Adrenal gland (tissue), 12 donors: Measurements from ENCODE around the gene GDPGP1. TPM values are rescaled to one million over a fixed set of nuclear protein-coding genes. Genes with fewer than 3 reads are reported as not detected.
A peak's percentile ranks its signal among the peaks of the same experiment; 100 is the strongest.

Source experiments
- DNase-seq, 7 donors: peaks; one replicate each; pipeline ENCODE4 v3.0.0-alpha.2; 2019 to 2020
- H3K27ac ChIP-seq, 5 donors: fragments of 200-600 bp; sonication (generic) in 4 of 5; 1 replicate in 3 of 5; 2 replicates in 2 of 5; pipeline versions ENCODE4 v1.5.1 to v1.8.0; 2016 to 2020; ENCODE audit warnings: mild to moderate bottlenecking in 1 of 5
- H3K27me3 ChIP-seq: fragments of 200-600 bp; 2 replicates; pipeline ENCODE4 v1.8.0; 2021
- H3K36me3 ChIP-seq, 2 donors: fragments of 200-600 bp; replicated peaks in 1 of 2; 1 replicate in 1 of 2; 2 replicates in 1 of 2; pipeline versions ENCODE4 v1.5.1 to v1.8.0; 2018 to 2022
- H3K4me1 ChIP-seq, 2 donors: fragments of 200-600 bp; replicated peaks in 1 of 2; 1 replicate in 1 of 2; 2 replicates in 1 of 2; pipeline versions ENCODE4 v1.5.1 to v1.8.0; 2018 to 2021
- H3K4me3 ChIP-seq, 4 donors: fragments of 200-600 bp; sonication (generic) in 3 of 4; one replicate each; pipeline ENCODE4 v1.5.1; 2016 to 2018
- H3K9me3 ChIP-seq, 3 donors: fragments of 200-600 bp; sonication (generic) in 1 of 3; replicated peaks in 1 of 3; 1 replicate in 2 of 3; 2 replicates in 1 of 3; pipeline versions ENCODE4 v1.5.1 to v1.8.0; 2016 to 2021
- POLR2A ChIP-seq, 2 donors: fragments of 450-650 bp; IDR thresholded peaks; one replicate each; pipeline ENCODE4 v1.6.1; 2017; ENCODE audit warnings: antibody characterized with exemption in 2 of 2, mild to moderate bottlenecking in 2 of 2, moderate library complexity in 1 of 2
- WGBS, 4 donors: extraction: QIAGEN DNeasy Blood & Tissue Kit in 2 of 4; methylation state at CpG; one replicate each; pipeline versions ENCODE4 v1.1.5 to v1.1.7; 2013 to 2017; 5-methylcytosine and 5-hydroxymethylcytosine counted together
- intact Hi-C, 2 donors: fragments of 100-400 bp; cut with DNase I; formaldehyde crosslinking; loops; one replicate each; pipeline versions ENCODE4 v1.14.1 to v1.15.0; 2022 to 2023
- polyA plus RNA-seq, 3 donors: library from polyadenylated mRNA; stranded (reverse); fragments of 200-250 nt in 2 of 3; fragments of 350-450 nt in 1 of 3; fragmentation: Illumina TruSeq in 1 of 3; extraction: RNeasy Lipid Tissue Mini Kit (QIAGEN cat#74804) in 1 of 3; gene quantifications; one replicate each; pipeline ENCODE4 v1.2.3, GENCODE V29; 2013 to 2014
- total RNA-seq, 9 donors: library from RNA; depleted of rRNA in 4 of 9; stranded (reverse); fragments of >200 nt in 4 of 9; fragments of 120-200 nt in 1 of 9; fragmentation: NEBNext Ultra II Directional in 1 of 9; extraction: Animal tissue kit (Norgen Biotek cat#: 25700) in 1 of 9; gene quantifications; one replicate each; pipeline versions ENCODE4 v1.1.0 to v1.2.4, GENCODE V29; 2013 to 2023
- TF ChIP-seq, protein P1 (sequence below), 6 experiments: fragments of 450-650 bp in 4 of 6; fragments of 200-600 bp in 2 of 6; sonication (generic) in 1 of 6; IDR thresholded peaks; 1 replicate in 5 of 6; 2 replicates in 1 of 6; pipeline versions ENCODE4 v1.5.1 to v1.8.0; 2016 to 2021; ENCODE audit warnings: antibody characterized with exemption in 6 of 6, mild to moderate bottlenecking in 2 of 6, moderate library complexity in 1 of 6
- donor health status: healthy with polysubstance abuse.
- donor health status: Bipolar disorder and iron deficiency.
- donor health status: DM: yes; HTN: yes; CAD: no.
- donor health status: DM: no; HTN: no; CAD: no.
- donor health status: DM: no; HTN: no; CAD: no.
- donor health status: DM: yes; HTN: yes; CAD: no.

GDPGP1 gene
- total and polyA plus RNA-seq, 12 donors: 2.6 to 17.1 (median 8.5) TPM

DNA sequence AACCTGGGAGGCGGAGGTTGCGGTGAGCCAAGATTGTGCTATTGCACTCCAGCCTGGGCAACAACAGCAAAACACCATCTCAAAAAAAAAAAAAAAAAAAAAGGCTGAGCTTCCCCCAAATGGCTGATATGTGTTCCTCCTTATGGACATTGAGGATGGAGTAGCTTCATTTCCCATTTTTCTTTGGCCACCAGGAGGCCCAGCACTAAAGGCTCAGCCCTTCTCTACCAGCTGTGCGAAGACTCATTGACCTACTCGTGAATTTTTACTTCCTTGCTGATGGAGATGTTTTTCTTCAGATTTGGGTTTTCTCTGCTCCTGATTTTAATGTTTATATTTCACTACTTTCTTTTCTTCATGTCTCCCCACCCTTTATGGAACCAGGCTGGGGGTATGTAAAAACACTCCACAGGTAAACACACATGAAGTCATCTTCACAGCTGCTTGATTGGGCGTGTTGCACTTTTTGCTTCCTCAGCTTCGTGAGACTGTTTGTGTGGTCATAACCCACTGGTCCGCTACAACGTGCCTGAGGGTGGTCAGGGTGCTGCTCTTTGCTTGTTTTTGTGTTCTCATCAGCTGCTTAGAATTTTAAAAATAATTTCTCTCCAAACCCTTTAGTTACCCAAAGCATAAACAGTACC is 19.3 kb upstream of the GDPGP1 start:
- Histone ChIP-seq H3K27me3 (no peaks in the 10 kb centered on the region), H3K27ac (no peak overlapping the region), H3K4me3 (no peak overlapping the region), H3K36me3 (peaks cover 0 to 29% of the 10 kb centered on the region in 2 donors), H3K9me3 (no peaks in the 10 kb centered on the region), H3K4me1 (peaks cover 14 to 34% of the 10 kb centered on the region in 2 donors)
- WGBS, 4 donors: 72 to 83% (median 77%) methylated on average over 8 of the region's 8 CpGs
- no peak for TF ChIP-seq POLR2A (IDR thresholded peaks at IDR 0.05)
- TF ChIP-seq, protein P1, sequence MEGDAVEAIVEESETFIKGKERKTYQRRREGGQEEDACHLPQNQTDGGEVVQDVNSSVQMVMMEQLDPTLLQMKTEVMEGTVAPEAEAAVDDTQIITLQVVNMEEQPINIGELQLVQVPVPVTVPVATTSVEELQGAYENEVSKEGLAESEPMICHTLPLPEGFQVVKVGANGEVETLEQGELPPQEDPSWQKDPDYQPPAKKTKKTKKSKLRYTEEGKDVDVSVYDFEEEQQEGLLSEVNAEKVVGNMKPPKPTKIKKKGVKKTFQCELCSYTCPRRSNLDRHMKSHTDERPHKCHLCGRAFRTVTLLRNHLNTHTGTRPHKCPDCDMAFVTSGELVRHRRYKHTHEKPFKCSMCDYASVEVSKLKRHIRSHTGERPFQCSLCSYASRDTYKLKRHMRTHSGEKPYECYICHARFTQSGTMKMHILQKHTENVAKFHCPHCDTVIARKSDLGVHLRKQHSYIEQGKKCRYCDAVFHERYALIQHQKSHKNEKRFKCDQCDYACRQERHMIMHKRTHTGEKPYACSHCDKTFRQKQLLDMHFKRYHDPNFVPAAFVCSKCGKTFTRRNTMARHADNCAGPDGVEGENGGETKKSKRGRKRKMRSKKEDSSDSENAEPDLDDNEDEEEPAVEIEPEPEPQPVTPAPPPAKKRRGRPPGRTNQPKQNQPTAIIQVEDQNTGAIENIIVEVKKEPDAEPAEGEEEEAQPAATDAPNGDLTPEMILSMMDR (IDR thresholded peaks at IDR 0.05): peak; percentile 8 to 40 (median 28)
- intact Hi-C loops: no loop called here
- DNase-seq: peak in 1 of 7 donors; percentile 7

DNA sequence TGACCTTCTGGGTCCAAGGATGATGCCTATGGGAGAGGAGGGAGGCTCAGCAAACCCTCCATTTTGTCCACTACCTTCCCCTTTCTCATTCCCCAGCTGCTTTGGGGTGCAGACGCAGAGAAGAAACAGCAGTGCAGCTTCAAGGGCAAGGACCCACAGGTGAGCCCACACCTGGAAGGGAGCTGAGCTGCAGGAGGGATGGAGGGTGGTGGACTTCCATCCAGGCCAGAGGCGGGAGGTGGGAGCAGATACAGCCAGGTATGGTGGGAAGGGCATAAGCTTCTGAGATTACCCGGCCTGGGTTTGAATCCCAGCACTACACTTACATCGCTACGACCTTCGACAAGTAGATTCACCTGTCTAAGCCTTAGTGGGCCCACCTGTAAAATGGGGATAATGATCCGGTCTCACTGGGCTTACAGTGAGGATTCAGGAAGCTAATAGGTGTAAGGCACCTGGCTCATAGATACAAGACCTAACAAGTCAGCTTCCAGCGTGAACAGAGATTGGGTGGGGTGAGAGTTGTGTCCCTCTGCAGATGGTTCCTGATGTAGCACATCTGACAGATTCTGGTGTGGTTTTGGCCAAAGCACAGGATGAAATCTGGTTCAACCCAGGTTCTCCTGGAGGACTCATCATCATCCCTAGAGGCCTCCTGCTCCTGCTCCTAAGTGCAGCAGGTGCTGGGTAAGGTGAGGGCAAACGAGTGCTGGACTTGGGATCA is 16.2 kb upstream of the GDPGP1 start:
- 74 to 95% (median 90%) methylated on average over 8 to 9 of the region's 9 CpGs for WGBS, 4 donors
- Histone ChIP-seq H3K27me3 (no peaks in the 10 kb centered on the region), H3K9me3 (no peaks in the 10 kb centered on the region), H3K27ac (no peak overlapping the region), H3K4me3 (no peak overlapping the region), H3K36me3 (peaks cover 0 to 33% of the 10 kb centered on the region in 2 donors), H3K4me1 (peaks cover 5 to 21% of the 10 kb centered on the region in 2 donors)
- no peak for DNase-seq
- intact Hi-C loops: no loop called here
- TF ChIP-seq POLR2A (IDR thresholded peaks at IDR 0.05): no peak
- TF ChIP-seq, protein P1 (IDR thresholded peaks at IDR 0.05): no peak

DNA sequence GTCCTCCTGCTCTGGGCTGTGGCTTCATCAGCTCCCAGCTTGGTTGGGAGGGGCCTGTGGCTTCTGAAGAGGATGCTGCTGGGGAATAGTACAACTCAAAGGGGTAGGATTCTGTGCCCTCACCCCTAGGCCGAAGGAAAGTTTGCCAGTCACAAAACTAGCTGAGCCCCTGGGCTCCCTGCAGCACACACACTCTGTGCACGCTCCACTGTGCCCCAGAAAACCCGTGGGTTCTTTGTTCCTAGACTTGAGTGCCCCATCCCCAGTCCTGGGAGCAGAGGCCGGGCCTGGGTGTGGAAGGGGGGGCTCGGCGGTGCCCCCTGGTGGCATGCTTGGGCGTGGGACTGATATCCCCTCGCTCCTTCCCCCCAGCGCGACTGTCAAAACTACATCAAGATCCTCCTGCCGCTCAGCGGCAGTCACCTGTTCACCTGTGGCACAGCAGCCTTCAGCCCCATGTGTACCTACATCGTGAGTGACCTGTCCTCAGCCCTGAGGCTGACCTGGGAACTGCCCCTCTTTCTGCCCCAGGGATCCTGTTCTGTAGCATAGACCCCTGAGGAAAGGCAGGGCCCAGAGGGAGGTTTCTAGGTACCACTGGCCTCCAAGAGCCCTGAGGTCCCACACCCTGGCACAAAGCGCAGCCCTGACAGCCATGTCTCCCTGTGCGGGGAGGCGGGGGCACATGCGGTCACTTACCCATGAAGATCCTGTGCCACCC is 14.4 kb upstream of the GDPGP1 start:
- intact Hi-C loops: no loop called here
- TF ChIP-seq, protein P1 (IDR thresholded peaks at IDR 0.05): peak; percentile 35 to 60 (median 50)
- no peak for TF ChIP-seq POLR2A (IDR thresholded peaks at IDR 0.05)
- peaks cover 0 to 9% of the 10 kb centered on the region in 2 donors for H3K4me1 ChIP-seq
- H3K27ac ChIP-seq: peak overlapping the region in 1 of 5 donors; percentile 15
- no peaks in the 10 kb centered on the region for H3K27me3 ChIP-seq
- H3K4me3 ChIP-seq: no peak overlapping the region
- H3K36me3 ChIP-seq: peaks cover 0 to 50% of the 10 kb centered on the region in 2 donors
- no peaks in the 10 kb centered on the region for H3K9me3 ChIP-seq
- 69 to 71% (median 70%) methylated on average over 13 to 17 of the region's 17 CpGs for WGBS, 4 donors
- DNase-seq: peak in 1 of 7 donors; percentile 29
